Mucosa of rectum (tissue), 2 donors: ENCODE results near the gene CCL19.

Experiments
- H3K27ac ChIP-seq, 2 donors: one replicate each; pipeline ENCODE4 v1.7.0; 2013; ENCODE audit warnings: inconsistent platforms in 2 of 2, low read depth in 2 of 2, low read length in 2 of 2
- H3K27me3 ChIP-seq, 2 donors: one replicate each; pipeline ENCODE4 v1.7.0; 2013; ENCODE audit warnings: low read length in 2 of 2; ENCODE audit not compliant: control insufficient read depth in 2 of 2, insufficient read depth in 2 of 2
- H3K36me3 ChIP-seq, 2 donors: one replicate each; pipeline ENCODE4 v1.7.0; 2013; ENCODE audit warnings: low read length in 2 of 2; ENCODE audit not compliant: control insufficient read depth in 2 of 2, insufficient read depth in 2 of 2
- H3K4me1 ChIP-seq, 2 donors: one replicate each; pipeline ENCODE4 v1.7.0; 2013; ENCODE audit warnings: low read length in 2 of 2, mild to moderate bottlenecking in 1 of 2; ENCODE audit not compliant: control insufficient read depth in 2 of 2, insufficient read depth in 2 of 2
- H3K4me3 ChIP-seq, 2 donors: one replicate each; pipeline ENCODE4 v1.7.0; 2013; ENCODE audit warnings: low read length in 2 of 2
- H3K9ac ChIP-seq, 2 donors: one replicate each; pipeline ENCODE4 v1.7.0; 2013; ENCODE audit warnings: low read length in 2 of 2, low read depth in 1 of 2, mild to moderate bottlenecking in 1 of 2
- H3K9me3 ChIP-seq, 2 donors: one replicate each; pipeline ENCODE4 v1.7.0; 2013; ENCODE audit warnings: low read length in 2 of 2; ENCODE audit not compliant: control insufficient read depth in 2 of 2
- donor health status: healthy.
- donor health status: Normal muscosa, but diverticular disease.

Gene CCL19

DNA sequence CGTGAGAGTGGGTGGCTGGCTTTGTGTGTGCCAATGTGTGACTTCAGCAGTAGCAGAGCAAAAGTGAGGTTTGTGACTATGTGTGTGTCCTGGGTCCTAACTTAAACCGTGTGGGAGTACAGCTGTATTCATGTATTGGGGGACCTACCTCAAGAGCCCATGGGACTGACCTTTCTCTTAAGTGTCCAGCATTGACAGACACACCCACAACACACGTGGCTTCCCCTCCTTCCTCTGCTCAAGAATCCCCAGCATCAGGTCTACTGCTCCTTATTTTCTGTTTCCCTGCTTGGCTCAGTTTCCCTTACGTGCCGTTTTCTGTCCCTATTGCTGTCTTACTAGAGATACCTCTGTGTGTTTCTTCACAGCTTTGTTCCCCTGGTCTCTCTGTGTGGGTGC lies 38.5 kb downstream of the CCL19 start:
- H3K27ac ChIP-seq: peak overlapping the region; percentile 86 to 89
- H3K9me3 ChIP-seq: no peaks in the 10 kb centered on the region
- H3K4me1 ChIP-seq: peaks cover 28 to 39% of the 10 kb centered on the region in 2 donors
- H3K4me3 ChIP-seq: peak overlapping the region; percentile 47 to 75
- H3K9ac ChIP-seq: peak overlapping the region; percentile 10 to 48
- H3K27me3 ChIP-seq: no peaks in the 10 kb centered on the region
- H3K36me3 ChIP-seq: peaks cover 15 to 19% of the 10 kb centered on the region in 2 donors

DNA sequence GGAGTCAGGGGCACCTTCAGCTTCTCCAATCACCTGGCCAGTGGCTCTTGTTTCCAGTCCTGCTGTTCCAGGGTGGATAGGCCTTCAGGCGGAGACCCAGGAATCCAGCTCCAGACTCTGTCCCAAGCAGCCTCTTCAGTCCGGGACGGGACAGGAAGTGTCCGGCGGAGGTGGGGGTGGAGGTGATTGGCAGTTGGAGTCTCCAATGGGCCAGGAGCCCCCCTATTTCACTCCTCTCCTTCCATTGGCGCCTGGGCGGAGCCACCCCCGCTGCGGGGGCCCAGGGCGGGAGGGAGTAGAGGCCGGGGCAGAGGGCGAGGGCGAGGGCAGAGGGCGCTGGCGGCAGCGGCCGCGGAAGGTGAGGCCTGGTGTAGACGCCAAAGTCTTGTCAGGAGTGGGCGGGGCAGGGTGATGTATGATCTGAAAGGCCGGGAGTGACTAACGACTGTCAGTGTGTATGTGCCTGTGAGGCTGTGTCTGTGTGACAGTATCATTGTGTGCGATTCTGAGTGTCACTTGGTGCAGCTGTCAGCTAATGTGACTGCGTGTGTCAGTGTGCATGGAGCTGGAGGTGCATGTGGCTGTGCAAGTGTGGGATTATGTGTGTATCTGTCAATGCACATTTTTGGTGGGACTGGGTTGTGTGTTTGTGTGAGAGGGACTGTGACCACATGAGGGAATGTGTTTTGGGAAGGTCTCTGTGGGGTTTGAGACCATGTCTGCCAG lies 39.0 kb downstream of the CCL19 start, which contains the start of gene IL11RA:
IL11RA (plus strand) TSS at position 310 of the 726 bp plus-strand sequence. CDS start 3,033 bp downstream, outside the sequence.
- H3K4me1 ChIP-seq: peaks cover 34 to 44% of the 10 kb centered on the region in 2 donors
- H3K9me3 ChIP-seq: no peaks in the 10 kb centered on the region
- H3K27me3 ChIP-seq: no peaks in the 10 kb centered on the region
- peak within 1 kb of the TSS; percentile 86 to 89 for H3K27ac ChIP-seq
- peak within 1 kb of the TSS; percentile 10 to 57 for H3K9ac ChIP-seq
- peaks cover 15 to 19% of the 10 kb centered on the region in 2 donors for H3K36me3 ChIP-seq
- peak within 1 kb of the TSS; percentile 47 to 75 for H3K4me3 ChIP-seq

DNA sequence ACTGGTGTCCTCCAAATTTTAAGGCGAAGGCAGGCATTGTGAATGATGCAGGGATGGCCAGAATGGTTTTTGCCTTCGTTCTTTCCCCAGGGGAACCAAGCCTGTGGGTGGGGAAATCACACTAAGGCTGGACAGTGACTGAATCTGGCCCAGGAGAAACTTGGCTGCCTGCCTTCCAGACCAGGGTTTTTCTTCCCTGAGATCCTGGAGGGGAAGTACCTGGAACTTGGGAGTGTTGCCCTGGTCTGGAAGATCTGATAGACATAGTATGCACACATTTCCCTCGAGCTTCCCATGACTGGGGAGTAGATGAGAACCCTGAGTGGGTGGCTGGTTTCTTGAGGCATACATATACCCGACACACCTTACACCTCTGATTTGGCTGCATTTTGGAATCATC lies 39.8 kb downstream of the CCL19 start:
- Histone ChIP-seq H3K4me3 (peak overlapping the region; percentile 47 to 75), H3K27me3 (no peaks in the 10 kb centered on the region), H3K9me3 (no peaks in the 10 kb centered on the region), H3K9ac (peak overlapping the region; percentile 4 to 10), H3K4me1 (peaks cover 35 to 48% of the 10 kb centered on the region in 2 donors), H3K36me3 (peaks cover 15 to 19% of the 10 kb centered on the region in 2 donors), H3K27ac (peak overlapping the region; percentile 86 to 89)

DNA sequence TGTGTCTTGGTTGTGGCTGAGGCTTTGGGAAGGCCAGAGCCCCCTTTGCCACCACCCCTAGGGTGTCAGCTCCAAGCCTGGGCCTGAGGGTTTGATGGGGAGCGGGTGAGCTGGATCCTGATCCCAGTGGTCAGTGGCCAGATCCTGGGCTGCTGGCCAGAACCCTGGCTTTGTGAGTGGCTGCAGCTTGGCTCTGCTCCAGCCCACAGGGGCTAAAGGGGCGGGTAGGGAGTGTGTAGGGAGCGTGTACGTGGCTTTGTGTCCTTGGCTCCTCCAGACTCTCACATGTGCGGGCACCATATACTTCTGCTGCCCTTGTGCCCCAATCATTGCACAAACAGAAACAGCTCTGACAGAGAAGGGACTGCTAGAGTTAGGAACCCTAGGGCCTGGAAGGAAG lies 40.3 kb downstream of the CCL19 start:
- Histone ChIP-seq H3K27me3 (no peaks in the 10 kb centered on the region), H3K36me3 (peaks cover 15 to 19% of the 10 kb centered on the region in 2 donors), H3K4me3 (no peak overlapping the region), H3K9ac (no peak overlapping the region), H3K27ac (peak overlapping the region in 1 of 2 donors; percentile 86), H3K9me3 (no peaks in the 10 kb centered on the region), H3K4me1 (peaks cover 39 to 53% of the 10 kb centered on the region in 2 donors)

DNA sequence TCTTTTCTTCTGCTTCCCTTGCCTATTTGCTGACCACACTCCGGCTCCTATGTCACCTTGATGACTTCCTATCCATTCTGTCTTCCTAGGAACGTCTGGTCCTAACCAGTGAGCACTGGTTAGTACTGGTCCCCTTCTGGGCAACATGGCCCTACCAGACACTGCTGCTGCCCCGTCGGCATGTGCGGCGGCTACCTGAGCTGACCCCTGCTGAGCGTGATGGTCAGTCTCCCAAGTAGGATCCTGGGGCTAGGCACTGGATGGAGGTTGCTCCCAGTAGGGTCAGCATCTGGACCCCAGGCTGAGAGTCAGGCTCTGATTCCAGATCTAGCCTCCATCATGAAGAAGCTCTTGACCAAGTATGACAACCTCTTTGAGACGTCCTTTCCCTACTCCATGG lies 42.4 kb downstream of the CCL19 start:
- no peak overlapping the region for H3K27ac ChIP-seq
- no peaks in the 10 kb centered on the region for H3K9me3 ChIP-seq
- H3K4me1 ChIP-seq: peaks cover 39 to 48% of the 10 kb centered on the region in 2 donors
- peaks cover 15 to 19% of the 10 kb centered on the region in 2 donors for H3K36me3 ChIP-seq
- H3K27me3 ChIP-seq: no peaks in the 10 kb centered on the region
- no peak overlapping the region for H3K9ac ChIP-seq
- no peak overlapping the region for H3K4me3 ChIP-seq

DNA sequence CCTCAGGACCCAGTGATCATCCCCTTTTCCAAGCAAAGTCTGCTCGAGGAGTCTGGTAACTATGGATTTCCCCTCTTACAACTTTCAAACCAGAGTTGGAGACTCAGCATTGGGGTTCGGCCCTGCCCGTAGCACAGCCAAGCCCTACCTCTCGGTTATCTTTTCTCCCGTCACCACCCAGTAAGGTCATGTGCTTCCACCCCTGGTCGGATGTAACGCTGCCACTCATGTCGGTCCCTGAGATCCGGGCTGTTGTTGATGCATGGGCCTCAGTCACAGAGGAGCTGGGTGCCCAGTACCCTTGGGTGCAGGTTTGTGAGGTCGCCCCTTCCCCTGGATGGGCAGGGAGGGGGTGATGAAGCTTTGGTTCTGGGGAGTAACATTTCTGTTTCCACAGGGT lies 43.4 kb downstream of the CCL19 start:
- Histone ChIP-seq H3K9me3 (no peaks in the 10 kb centered on the region), H3K4me1 (peaks cover 30 to 38% of the 10 kb centered on the region in 2 donors), H3K36me3 (peaks cover 15 to 19% of the 10 kb centered on the region in 2 donors), H3K9ac (peak overlapping the region; percentile 74 to 86), H3K4me3 (peak overlapping the region; percentile 89 to 93), H3K27ac (peak overlapping the region in 1 of 2 donors; percentile 91), H3K27me3 (no peaks in the 10 kb centered on the region)

DNA sequence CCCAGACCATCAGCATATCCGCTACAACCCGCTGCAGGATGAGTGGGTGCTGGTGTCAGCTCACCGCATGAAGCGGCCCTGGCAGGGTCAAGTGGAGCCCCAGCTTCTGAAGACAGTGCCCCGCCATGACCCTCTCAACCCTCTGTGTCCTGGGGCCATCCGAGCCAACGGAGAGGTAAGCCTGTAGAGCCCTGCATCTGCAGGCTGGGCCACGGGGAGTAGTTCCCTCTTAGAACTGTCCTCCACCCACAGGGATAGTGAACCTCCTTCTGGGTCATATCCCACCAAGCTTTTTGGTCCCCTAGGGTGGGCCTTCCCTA lies 44.0 kb downstream of the CCL19 start:
- Histone ChIP-seq H3K9me3 (no peaks in the 10 kb centered on the region), H3K27ac (peak overlapping the region; percentile 84 to 91), H3K27me3 (no peaks in the 10 kb centered on the region), H3K36me3 (peaks cover 15 to 19% of the 10 kb centered on the region in 2 donors), H3K9ac (peak overlapping the region; percentile 74 to 86), H3K4me3 (peak overlapping the region; percentile 89 to 93), H3K4me1 (peaks cover 24 to 32% of the 10 kb centered on the region in 2 donors)

DNA sequence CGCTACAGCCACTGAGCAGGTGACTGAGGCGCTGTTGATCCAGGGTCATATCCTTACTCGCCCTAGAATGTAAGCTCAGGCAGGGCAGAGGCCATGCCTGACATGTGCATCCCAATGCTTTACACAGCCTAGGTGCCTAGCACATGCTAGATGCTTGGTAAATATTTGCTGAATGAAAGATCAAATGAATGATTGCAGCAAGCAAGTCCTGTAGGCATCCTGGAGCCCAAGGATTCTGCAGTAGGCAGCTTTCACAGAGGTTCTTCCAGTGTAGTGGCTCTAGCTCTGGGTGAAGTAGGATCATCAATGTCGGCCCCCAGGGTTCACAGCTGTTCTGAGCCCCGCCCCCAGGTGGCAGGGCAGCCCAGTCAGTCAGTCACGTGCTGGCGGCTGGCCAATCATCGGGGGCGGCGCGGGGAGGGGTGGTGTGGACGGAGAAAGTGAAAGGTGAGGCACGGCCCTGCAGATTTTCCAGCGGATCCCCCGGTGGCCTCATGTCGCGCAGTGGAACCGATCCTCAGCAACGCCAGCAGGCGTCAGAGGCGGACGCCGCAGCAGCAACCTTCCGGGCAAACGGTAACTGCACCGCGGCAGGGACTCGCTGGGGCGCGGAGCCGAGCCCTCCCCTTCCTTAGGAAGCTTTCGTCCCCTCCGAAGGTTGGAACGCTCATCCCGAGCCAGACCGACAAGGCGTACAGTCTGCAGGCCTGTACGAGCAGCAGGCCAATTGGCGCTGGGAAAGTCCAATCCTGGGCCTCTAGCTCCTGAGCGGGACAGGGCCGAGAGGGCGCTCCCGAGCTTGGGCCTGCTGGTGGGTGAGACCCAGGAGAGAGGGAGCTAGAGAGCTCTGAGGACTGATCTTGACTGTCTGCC lies 44.6 kb downstream of the CCL19 start, which contains the start of gene GALT:
GALT (plus strand) TSS at position 465 of the 873 bp plus-strand sequence; CDS start at position 495, 30 bp downstream.
- Histone ChIP-seq H3K36me3 (peaks cover 15 to 19% of the 10 kb centered on the region in 2 donors), H3K9me3 (no peaks in the 10 kb centered on the region), H3K4me3 (peak within 1 kb of the TSS; percentile 89 to 93), H3K4me1 (peaks cover 20 to 28% of the 10 kb centered on the region in 2 donors), H3K9ac (peak within 1 kb of the TSS; percentile 74 to 86), H3K27ac (peak within 1 kb of the TSS; percentile 84 to 91), H3K27me3 (no peaks in the 10 kb centered on the region)

DNA sequence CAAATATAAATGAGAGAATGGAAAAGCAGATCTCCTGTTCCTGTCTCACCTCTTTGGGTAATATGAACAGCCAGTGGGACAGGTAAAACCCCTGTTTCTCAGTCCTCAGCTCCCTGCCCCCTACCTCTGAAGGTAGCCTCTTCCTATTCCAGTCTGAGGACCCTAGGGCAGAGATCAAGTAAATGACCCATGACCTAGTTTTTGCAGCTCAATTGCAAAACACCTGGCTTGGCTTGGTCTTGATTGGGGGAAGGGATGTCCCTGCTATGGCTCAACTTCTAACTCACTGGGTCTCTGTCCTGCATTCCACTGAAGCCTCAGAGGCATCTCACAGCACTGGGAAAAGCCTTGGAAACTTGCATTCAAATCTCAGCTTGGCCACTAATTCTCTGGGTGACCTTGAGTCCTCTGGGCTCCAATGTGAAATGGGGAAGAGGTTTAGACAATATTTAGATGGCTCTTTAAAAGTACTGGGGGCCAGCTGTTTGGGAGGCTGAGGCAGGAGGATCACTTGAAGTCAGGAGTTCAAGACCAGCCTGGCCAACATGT lies 46.2 kb downstream of the CCL19 start:
- no peak overlapping the region for H3K4me3 ChIP-seq
- no peaks in the 10 kb centered on the region for H3K9me3 ChIP-seq
- peaks cover 15% of the 10 kb centered on the region in 2 donors for H3K36me3 ChIP-seq
- H3K27me3 ChIP-seq: no peaks in the 10 kb centered on the region
- H3K9ac ChIP-seq: no peak overlapping the region
- no peak overlapping the region for H3K27ac ChIP-seq
- H3K4me1 ChIP-seq: peaks cover 18 to 22% of the 10 kb centered on the region in 2 donors
